HL-60 (cell line): ENCODE results near the gene LGR4.

Experiments used
- DNase-seq, 2 experiments: peaks; one replicate each; pipeline ENCODE4 v3.0.0-alpha.2; 2010 to 2020; ENCODE audit warnings: low read depth in 1 of 2, low spot score in 1 of 2
- H3K27ac ChIP-seq: fragments of 250-450 bp; sonication (Bioruptor Pico); replicated peaks from 2 replicates; pipeline ENCODE4 v1.5.1; 2020; ENCODE audit warnings: mild to moderate bottlenecking, moderate library complexity
- H3K27me3 ChIP-seq: fragments of 250-450 bp; sonication (Bioruptor Pico); 2 replicates; pipeline ENCODE4 v1.5.1; 2021; ENCODE audit warnings: mild to moderate bottlenecking, moderate library complexity; ENCODE audit not compliant: insufficient read depth, poor library complexity, severe bottlenecking
- H3K4me3 ChIP-seq: replicated peaks from 2 replicates; pipeline ENCODE4 v1.5.1; 2011; ENCODE audit warnings: mild to moderate bottlenecking, control low read depth, low read length; ENCODE audit not compliant: insufficient read depth
- GABPA ChIP-seq: IDR thresholded peaks from 2 replicates; pipeline ENCODE4 v1.6.1; 2012; ENCODE audit warnings: low read depth
- POLR2AphosphoS5 ChIP-seq: IDR thresholded peaks from 2 replicates; pipeline ENCODE4 v1.6.1; 2012; ENCODE audit warnings: low read depth
- REST ChIP-seq: IDR thresholded peaks from 2 replicates; pipeline ENCODE4 v1.6.1; 2012; ENCODE audit warnings: low read depth; ENCODE audit not compliant: insufficient replicate concordance
- SPI1 ChIP-seq: IDR thresholded peaks from 2 replicates; pipeline ENCODE4 v1.6.1; 2012; ENCODE audit warnings: low read depth, mild to moderate bottlenecking, borderline replicate concordance
- TF ChIP-seq, protein P1 (sequence below): IDR thresholded peaks from one replicate; pipeline ENCODE4 v1.5.1; 2011; ENCODE audit warnings: low read length, control low read depth, inconsistent platforms; ENCODE audit not compliant: insufficient read depth

LGR4 gene

GRCh38 chr11:27386181-27386845 lies 86.3 kb downstream of the LGR4 start:
- H3K27ac ChIP-seq: no peak overlapping the region
- TF ChIP-seq REST: no peak
- no peak for TF ChIP-seq GABPA
- TF ChIP-seq, protein P1, sequence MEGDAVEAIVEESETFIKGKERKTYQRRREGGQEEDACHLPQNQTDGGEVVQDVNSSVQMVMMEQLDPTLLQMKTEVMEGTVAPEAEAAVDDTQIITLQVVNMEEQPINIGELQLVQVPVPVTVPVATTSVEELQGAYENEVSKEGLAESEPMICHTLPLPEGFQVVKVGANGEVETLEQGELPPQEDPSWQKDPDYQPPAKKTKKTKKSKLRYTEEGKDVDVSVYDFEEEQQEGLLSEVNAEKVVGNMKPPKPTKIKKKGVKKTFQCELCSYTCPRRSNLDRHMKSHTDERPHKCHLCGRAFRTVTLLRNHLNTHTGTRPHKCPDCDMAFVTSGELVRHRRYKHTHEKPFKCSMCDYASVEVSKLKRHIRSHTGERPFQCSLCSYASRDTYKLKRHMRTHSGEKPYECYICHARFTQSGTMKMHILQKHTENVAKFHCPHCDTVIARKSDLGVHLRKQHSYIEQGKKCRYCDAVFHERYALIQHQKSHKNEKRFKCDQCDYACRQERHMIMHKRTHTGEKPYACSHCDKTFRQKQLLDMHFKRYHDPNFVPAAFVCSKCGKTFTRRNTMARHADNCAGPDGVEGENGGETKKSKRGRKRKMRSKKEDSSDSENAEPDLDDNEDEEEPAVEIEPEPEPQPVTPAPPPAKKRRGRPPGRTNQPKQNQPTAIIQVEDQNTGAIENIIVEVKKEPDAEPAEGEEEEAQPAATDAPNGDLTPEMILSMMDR: no peak
- TF ChIP-seq POLR2AphosphoS5: no peak
- no peak for TF ChIP-seq SPI1
- H3K4me3 ChIP-seq: no peak overlapping the region
- peaks cover 3% of the 10 kb centered on the region for H3K27me3 ChIP-seq
- DNase-seq: no peak

DNA sequence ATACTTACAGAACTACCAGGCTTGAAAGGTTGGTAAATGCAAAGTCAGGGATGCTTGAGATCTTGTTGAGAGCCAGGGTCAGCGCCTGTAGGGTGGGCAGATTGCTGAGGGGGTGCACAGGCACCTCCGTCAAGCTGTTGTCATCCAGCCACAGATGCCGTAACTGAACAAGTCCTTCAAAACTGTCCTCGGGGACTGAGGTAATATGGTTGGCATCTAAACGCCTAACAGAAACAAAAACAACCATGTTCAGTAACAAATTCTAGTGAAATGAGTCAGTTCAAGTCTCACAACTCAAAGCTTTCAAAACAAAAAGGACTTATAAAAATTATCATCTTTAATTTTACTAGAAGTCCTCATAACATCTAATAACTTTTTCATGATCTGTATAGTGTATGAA lies 87.3 kb downstream of the LGR4 start:
- TF ChIP-seq GABPA (no peak), POLR2AphosphoS5 (no peak), SPI1 (no peak), REST (no peak)
- TF ChIP-seq, protein P1: no peak

GRCh38 chr11:27384227-27384626 lies 88.4 kb downstream of the LGR4 start:
- no peaks in the 10 kb centered on the region for H3K27me3 ChIP-seq
- DNase-seq: no peak
- no peak overlapping the region for H3K4me3 ChIP-seq
- TF ChIP-seq POLR2AphosphoS5 (no peak), REST (no peak), GABPA (no peak), SPI1 (no peak)
- TF ChIP-seq, protein P1: no peak
- no peak overlapping the region for H3K27ac ChIP-seq

More for the DNA sequence above, 87.3 kb downstream of the LGR4 start:
- no peak for DNase-seq
- Histone ChIP-seq H3K27me3 (peaks cover 3% of the 10 kb centered on the region), H3K27ac (no peak overlapping the region), H3K4me3 (no peak overlapping the region)
